Rectal smooth muscle tissue (tissue), 1 donor: ENCODE data around the gene SIK3.

Experiments used
- H3K27ac ChIP-seq: one replicate; pipeline ENCODE4 v1.7.0; 2013; ENCODE audit warnings: low read depth, low read length, inconsistent platforms
- H3K27me3 ChIP-seq: one replicate; pipeline ENCODE4 v1.7.0; 2013; ENCODE audit warnings: low read length; ENCODE audit not compliant: control insufficient read depth, insufficient read depth
- H3K36me3 ChIP-seq: one replicate; pipeline ENCODE4 v1.7.0; 2013; ENCODE audit warnings: low read length; ENCODE audit not compliant: control insufficient read depth, insufficient read depth
- H3K4me1 ChIP-seq: one replicate; pipeline ENCODE4 v1.7.0; 2013; ENCODE audit warnings: low read length; ENCODE audit not compliant: control insufficient read depth, insufficient read depth
- H3K4me3 ChIP-seq: one replicate; pipeline ENCODE4 v1.7.0; 2013; ENCODE audit warnings: low read length
- H3K9ac ChIP-seq: one replicate; pipeline ENCODE4 v1.7.0; 2013; ENCODE audit warnings: low read length

Gene SIK3

DNA sequence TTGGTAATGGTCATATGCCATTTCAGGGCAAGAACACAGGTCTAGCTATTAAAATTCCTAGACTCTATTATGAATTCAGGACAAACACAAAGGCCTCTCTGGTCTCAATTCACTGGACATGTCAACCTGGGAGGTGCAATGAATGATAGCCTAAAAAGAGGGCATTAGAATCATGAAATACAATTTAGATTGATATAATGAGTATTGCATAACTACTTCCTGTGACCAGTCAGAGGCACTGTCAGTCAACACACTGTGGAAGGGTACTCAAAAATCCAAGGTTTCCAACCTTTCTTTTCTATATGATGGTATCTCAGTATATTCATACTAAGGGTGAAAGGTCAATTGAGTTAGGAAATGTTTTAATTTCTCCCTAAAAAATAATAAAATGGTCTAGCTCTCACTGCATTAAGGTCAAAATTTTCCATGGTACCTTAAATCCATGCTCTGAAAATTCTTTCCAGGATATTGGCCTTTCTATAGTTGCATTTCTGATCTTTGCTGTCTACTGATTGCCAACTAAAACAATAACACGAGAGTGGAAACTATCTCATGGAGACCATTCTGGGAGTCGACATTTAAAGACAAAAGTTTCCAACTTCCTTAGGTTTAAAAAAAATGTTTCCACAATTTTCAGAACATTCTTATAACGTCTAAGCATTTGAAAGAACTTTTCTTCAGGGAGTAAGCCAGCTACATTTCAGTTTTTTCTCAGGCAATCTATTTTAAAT lies 179.1 kb downstream of the SIK3 start:
- no peak overlapping the region for H3K27ac ChIP-seq
- no peaks in the 10 kb centered on the region for H3K36me3 ChIP-seq
- H3K4me1 ChIP-seq: no peaks in the 10 kb centered on the region
- H3K9ac ChIP-seq: no peak overlapping the region
- H3K27me3 ChIP-seq: no peaks in the 10 kb centered on the region
- H3K4me3 ChIP-seq: no peak overlapping the region

DNA sequence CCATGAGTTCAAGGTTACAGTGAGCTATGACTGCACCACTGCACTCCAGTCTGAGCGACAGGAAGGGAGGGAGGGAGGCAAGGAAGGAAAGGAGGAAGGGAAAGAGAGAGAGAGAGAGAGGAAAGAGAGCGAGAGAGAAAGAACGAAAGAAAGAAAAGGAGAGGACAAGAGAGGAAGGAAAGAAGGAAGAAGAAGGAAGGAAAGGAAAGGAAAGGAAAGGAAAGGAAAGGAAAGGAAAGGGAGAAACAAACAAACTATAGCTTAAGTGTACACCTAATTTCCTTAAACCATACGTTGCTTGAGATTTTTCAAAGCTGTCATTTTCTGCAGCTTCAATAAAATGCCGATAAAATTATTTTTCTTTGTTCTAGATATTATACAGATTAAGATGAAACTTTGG lies 180.6 kb downstream of the SIK3 start:
- H3K9ac ChIP-seq: no peak overlapping the region
- H3K36me3 ChIP-seq: no peaks in the 10 kb centered on the region

DNA sequence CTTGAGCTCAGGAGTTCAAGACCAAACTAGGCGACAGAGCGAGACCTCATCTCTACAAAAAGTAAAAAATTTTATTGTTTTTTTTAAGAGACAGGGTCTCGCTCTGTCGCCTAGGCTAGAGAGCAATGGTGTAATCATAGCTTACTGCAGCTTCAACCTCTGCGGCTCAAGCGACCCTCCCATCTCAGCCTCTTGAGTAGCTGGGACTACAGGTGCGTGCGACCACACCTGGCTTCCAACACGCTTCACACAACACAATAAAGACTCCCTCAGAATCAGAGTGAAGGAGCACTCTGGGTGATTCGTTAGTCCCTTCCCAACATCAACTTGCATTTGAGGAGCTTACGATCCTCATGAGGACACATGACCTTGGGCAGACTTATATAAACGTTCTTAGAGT lies 181.3 kb downstream of the SIK3 start:
- Histone ChIP-seq H3K27me3 (no peaks in the 10 kb centered on the region), H3K9ac (no peak overlapping the region), H3K4me1 (no peaks in the 10 kb centered on the region)

More for the DNA sequence above, 180.6 kb downstream of the SIK3 start:
- H3K27me3 ChIP-seq: no peaks in the 10 kb centered on the region
- no peaks in the 10 kb centered on the region for H3K4me1 ChIP-seq
- no peak overlapping the region for H3K4me3 ChIP-seq
- no peak overlapping the region for H3K27ac ChIP-seq

GRCh38 chr11:116916052-116916451 lies 182.2 kb downstream of the SIK3 start:
- Histone ChIP-seq H3K27ac (no peak overlapping the region), H3K36me3 (no peaks in the 10 kb centered on the region), H3K9ac (no peak overlapping the region), H3K4me1 (no peaks in the 10 kb centered on the region), H3K4me3 (no peak overlapping the region), H3K27me3 (no peaks in the 10 kb centered on the region)

More for the DNA sequence above, 181.3 kb downstream of the SIK3 start:
- Histone ChIP-seq H3K4me3 (no peak overlapping the region), H3K36me3 (no peaks in the 10 kb centered on the region), H3K27ac (no peak overlapping the region)

DNA sequence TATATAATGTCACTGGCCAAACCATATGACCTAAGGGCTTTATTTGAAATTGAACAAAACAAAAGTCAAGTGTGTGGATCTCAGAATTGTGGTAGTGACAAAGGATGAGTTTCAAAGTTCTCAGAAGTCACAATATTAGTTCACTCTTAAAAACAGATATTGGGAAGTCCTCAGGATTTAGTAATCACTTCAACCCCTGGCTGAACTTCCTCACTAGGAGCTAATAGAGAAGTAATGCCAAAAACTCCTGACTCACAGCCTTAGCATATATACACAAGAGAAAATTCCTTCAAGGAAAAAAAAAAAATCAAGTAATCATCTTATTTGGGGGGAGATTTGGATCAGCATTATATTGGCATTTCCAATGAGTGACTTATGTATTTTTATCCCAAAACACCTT lies 185.2 kb downstream of the SIK3 start:
- H3K4me1 ChIP-seq: peaks cover 4% of the 10 kb centered on the region
- H3K36me3 ChIP-seq: no peaks in the 10 kb centered on the region
- H3K27me3 ChIP-seq: no peaks in the 10 kb centered on the region
- no peak overlapping the region for H3K27ac ChIP-seq
- no peak overlapping the region for H3K4me3 ChIP-seq
- no peak overlapping the region for H3K9ac ChIP-seq

DNA sequence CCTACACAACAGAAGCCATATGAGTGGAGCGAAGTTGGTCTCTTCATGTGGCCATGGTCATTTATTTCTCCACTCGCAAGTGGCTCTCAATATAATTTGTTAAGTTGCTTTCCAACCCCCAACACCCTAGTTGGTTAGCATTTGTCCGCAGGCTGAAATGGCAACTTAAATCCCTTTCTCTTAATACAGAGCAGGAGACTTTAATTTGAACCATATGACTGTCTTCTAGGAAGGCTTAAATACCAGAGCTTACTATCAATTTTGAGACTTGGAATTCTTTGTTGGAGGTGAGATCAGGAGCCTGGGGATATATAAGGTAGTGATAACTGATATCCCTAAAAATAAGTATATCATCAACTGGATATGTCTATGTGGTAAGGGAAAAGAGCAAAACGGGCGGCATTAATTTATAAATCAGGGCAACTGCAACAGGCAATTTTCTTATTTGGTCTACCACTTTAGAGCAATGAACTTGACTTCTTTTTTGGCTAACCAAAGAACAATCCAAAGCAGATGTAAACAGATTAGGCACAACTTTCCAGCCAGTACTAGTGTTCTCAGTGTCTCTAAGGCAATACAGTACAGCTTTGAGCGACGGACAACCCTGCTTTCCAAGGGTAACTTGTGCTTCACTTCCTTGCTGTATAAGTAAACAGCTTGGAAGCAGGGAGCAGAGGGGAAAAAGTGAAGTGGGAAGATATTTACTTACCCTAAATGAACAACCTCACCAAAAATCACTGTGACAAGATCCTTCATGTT lies 186.1 kb downstream of the SIK3 start:
- Histone ChIP-seq H3K4me3 (no peak overlapping the region), H3K9ac (no peak overlapping the region), H3K4me1 (peaks cover 4% of the 10 kb centered on the region), H3K27me3 (no peaks in the 10 kb centered on the region), H3K36me3 (no peaks in the 10 kb centered on the region), H3K27ac (no peak overlapping the region)

DNA sequence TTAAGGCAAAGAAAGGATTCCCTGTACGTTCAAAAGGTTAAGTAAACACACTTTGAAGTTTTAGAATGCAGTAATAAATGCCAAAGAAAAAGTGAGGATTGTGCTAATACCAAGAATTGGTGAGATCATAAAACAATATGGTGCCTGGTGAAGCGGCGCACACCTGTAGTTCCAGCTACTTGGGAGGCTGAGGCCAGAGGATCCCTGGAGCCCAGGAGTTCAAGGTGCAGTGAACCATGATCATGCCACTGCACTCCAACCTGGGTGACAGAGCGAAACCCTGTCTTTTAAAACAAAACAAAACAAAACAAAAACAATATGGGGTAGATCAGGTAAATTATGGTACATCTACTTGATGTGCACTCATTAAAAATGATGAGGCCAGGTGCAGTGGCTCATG lies 187.4 kb downstream of the SIK3 start:
- H3K4me3 ChIP-seq: no peak overlapping the region
- H3K27me3 ChIP-seq: no peaks in the 10 kb centered on the region
- no peak overlapping the region for H3K9ac ChIP-seq
- H3K36me3 ChIP-seq: no peaks in the 10 kb centered on the region
- H3K4me1 ChIP-seq: peaks cover 4% of the 10 kb centered on the region
- H3K27ac ChIP-seq: no peak overlapping the region

DNA sequence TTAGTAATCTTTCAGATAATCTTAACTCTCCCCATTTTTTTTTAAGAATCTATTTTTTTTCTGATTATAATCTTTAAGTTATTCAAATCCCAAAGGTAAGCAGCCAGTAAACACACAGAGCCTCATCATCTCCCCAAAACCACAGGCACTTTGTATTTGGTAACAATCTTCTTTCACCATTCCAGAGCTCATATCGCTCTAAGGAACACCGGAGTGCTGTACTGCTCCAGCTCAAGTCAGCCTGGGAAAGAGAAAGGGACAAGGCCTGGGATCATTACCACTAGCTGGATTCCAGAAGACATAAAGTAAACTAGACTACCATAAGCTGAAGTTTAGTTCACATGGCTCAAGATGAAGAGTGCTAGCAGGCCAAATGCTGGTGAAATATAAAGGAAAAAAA lies 187.8 kb downstream of the SIK3 start:
- H3K4me1 ChIP-seq: peaks cover 4% of the 10 kb centered on the region
- H3K4me3 ChIP-seq: no peak overlapping the region
- H3K27ac ChIP-seq: no peak overlapping the region

GRCh38 chr11:116909245-116909644 lies 189.0 kb downstream of the SIK3 start:
- no peak overlapping the region for H3K4me3 ChIP-seq
- H3K9ac ChIP-seq: no peak overlapping the region
- H3K36me3 ChIP-seq: no peaks in the 10 kb centered on the region
- H3K27me3 ChIP-seq: no peaks in the 10 kb centered on the region
- H3K27ac ChIP-seq: no peak overlapping the region
- H3K4me1 ChIP-seq: peaks cover 4% of the 10 kb centered on the region

More for the DNA sequence above, 187.8 kb downstream of the SIK3 start:
- H3K36me3 ChIP-seq: no peaks in the 10 kb centered on the region
- no peak overlapping the region for H3K9ac ChIP-seq
- no peaks in the 10 kb centered on the region for H3K27me3 ChIP-seq

DNA sequence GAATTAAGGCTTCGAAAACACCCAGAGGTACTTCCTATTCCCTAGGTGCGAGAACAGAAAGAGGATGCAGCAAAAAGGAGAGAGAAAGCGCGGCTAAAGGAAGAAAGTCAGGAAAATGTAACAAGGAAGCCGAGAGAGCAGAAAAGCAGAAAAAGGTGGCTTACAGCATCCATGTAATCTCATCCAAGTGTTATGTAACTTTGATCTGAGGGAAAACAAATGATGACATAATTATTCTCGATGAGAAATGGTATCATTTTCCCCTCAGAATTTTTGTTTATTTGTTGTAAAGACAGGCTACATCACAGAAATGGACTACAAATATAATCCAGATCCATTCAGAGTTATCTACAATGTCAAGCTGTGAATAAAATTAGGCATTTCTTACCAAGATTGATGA lies 191.7 kb downstream of the SIK3 start:
- Histone ChIP-seq H3K27ac (no peak overlapping the region), H3K36me3 (no peaks in the 10 kb centered on the region), H3K4me1 (peaks cover 9% of the 10 kb centered on the region), H3K4me3 (no peak overlapping the region), H3K9ac (no peak overlapping the region), H3K27me3 (no peaks in the 10 kb centered on the region)

DNA sequence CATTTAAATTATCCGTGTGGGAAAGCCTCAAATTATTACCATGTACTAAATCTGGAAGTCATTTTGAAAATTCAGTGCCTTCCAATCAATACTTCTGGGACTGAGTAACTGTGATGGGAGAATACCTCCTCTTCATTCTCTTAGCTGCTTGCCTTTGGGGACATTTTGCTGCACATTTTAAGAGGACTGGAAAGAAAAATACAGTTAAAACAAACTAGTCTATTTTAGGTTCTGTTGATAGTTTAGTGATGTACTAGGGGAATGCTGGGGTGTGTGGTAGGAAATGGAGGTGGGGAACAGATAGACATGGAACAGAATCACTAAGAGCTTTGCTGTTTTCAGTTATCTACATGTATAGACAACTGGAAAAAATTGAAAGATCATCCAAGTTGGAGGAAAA lies 195.1 kb downstream of the SIK3 start:
- Histone ChIP-seq H3K27ac (no peak overlapping the region), H3K4me1 (peaks cover 5% of the 10 kb centered on the region), H3K4me3 (no peak overlapping the region), H3K36me3 (no peaks in the 10 kb centered on the region), H3K9ac (no peak overlapping the region), H3K27me3 (no peaks in the 10 kb centered on the region)

GRCh38 chr11:116901964-116902688 lies 196.1 kb downstream of the SIK3 start:
- Histone ChIP-seq H3K27me3 (no peaks in the 10 kb centered on the region), H3K4me1 (peaks cover 5% of the 10 kb centered on the region), H3K36me3 (no peaks in the 10 kb centered on the region), H3K4me3 (no peak overlapping the region), H3K27ac (no peak overlapping the region), H3K9ac (no peak overlapping the region)
